ENCODE data around the gene TMEM201.
A peak's percentile ranks its signal among the peaks of the same experiment; 100 is the strongest.

The TMEM201 gene

DNA sequence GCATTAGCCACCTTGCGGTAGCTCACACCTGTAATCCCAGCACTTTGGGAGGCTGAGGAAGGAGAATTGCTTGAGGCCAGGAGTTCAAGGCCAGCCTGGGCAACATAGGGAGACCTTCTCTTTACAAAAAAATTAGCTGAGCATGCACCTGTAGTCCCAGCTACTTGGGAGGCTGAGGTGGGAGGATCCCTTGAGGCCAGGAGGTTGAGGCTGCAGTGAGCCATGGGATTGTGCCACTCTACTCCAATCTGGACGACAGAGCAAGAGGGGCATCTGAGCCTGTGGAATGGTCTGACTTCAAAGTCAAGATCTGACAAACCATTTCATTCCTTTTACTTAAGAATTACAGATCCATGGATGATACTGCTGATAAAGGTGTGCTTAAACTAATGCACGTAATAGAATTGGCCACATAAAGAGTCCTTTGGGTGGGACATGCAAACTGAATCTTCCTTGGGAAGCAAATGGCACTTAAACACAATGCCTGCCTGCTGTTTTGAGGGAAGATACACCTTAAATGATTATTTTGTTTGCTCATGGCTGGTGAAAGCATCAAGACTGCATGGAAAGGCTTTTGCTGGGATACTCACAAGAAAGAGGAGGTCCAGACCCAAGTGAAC lies 2.5 kb upstream of the TMEM201 start:
- DNase-seq, result no peak

DNA sequence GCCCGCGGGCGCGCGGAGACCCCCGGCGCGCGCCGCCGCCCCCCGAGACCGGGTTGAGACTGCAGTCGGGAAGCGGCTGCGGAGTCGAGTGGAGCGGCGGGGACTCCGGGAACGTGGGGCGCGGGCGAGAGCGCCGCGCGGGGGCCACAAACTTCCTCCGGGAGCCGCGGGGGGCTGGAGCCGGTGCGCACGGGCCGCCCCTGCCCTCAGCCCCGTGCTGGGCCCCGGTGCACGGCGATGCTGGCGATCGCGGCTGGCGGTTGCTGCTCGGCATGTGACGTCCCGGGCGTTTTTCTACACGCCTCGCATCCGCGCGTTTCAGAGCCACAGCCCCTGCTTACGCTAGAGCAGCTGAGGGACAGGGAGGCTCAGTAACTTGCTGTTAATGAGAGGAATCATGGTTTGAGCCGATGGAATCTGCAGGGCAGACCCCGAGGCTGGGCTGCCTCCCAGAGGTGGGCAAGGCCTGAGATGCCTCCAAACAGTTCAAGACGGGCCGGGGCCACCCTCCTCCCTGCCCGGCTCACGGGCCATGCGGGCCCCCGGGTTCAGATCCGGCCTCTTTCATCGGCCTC lies 520 bp downstream of the TMEM201 start:
- peak; percentile 56 for DNase-seq

DNA sequence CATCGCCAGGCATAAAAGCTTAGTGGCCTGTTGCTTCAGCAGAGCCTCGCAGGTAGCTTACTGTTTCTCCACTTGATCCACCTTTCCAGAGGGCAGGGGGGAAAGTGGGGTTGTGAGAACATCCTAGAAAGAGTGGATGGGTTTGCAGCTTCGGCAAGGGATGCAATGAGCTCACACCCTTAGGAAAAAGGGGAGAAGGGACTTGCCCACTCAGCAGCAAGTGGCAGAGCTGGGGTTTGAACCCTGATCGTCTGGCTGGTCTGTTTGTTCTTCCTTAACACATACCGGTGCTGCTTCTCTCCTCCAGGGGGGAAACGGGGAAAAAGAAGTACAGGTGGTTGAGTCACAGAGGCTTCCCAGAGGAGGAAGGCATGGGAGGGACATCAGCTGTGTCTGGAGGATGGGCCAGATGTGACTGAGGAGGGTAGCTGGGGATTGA lies 1.0 kb downstream of the TMEM201 start:
- no peak for DNase-seq

DNA sequence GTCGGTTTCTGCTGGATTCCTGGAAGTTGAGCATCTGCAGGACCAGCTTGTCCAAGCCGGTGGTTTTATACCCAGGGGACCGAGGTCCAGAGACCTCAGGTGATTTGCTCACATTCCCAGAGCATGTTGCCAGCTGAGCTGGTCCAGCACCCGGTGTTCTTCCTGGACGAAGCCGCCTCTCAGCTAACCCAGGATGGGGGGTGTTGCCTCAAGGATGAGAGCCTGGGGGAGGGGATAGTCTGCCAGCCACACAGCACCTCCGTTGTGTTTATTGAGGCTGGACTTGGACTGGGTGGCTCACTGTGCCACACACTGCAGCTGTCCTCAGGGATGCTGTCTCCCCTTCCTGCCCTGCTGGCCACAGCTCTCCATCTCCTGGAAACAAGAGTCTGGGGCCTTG lies 1.5 kb downstream of the TMEM201 start:
- DNase-seq, result no peak

DNA sequence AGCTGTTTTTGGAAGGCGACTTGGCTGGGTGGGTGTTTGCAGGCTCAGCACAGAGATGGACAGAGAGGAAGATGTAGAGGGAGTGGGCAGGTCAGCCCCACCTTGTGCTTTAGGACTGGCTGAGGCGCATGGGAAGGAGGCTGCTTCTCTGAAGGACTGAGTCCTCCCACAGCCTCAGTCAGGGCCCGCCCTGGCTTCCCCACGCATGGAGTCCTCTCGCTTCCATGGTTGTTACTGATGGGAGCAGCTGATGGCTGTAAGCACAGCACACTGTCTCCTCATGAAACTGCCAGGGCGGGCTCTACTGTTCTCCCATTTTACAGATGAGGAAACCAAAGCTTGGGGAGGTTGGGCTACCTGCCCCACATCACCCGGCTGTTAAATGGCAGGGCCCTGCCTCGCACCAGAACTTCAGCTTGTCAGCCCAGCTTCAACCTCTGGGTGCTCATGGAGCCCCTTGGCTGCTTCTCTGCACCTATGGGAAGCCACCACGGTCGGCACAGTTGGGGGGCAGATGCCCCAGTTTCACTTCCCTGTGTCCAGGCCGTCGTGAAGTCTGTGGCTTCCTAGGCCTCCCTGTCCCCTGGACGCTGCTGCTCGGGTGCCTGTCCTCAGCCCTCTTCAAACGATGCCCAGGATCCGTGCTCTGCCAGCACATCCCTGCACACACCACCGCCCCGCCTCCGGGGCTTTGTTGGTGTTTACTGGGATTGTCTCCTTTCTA lies 2.4 kb downstream of the TMEM201 start:
- no peak for DNase-seq

- DNase-seq, result no peak
These were observed 3.2 kb downstream of the TMEM201 start for GRCh38 chr1:9591669-9592509.

DNA sequence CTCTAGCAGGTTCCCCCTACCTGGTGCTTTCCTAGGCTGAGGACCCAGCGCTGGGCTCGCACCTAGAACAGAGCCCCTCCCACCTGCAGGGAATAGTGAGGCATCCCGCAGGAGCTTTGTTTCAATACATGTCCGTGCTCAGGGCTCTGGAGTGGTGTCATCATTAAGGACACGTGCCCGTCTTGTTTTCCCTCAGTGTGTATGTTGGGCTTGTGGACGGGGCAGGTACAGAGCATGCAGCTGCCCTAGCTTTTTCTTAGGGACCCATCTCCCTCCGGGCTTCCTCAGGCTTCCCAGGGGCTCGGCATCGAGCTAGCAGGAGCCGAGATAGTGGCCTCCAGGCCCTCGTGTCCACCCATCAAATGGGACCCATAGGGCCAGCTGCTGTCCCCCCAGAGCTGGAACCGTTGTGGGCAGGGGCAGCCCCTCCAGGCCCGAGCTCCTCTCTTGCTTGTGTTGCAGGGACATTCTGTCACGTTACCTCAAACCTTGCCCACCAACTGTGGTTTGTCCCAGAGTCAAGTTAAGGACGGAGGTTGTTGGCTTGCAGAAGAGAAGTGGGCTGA lies 3.9 kb downstream of the TMEM201 start:
- DNase-seq, result no peak

GRCh38 chr1:9593147-9593491 lies 4.4 kb downstream of the TMEM201 start:
- no peak for DNase-seq

- DNase-seq, result no peak
These were observed 5.1 kb downstream of the TMEM201 start for GRCh38 chr1:9593492-9594465.

- no peak for DNase-seq
These were observed 5.9 kb downstream of the TMEM201 start for GRCh38 chr1:9594471-9595155.

DNA sequence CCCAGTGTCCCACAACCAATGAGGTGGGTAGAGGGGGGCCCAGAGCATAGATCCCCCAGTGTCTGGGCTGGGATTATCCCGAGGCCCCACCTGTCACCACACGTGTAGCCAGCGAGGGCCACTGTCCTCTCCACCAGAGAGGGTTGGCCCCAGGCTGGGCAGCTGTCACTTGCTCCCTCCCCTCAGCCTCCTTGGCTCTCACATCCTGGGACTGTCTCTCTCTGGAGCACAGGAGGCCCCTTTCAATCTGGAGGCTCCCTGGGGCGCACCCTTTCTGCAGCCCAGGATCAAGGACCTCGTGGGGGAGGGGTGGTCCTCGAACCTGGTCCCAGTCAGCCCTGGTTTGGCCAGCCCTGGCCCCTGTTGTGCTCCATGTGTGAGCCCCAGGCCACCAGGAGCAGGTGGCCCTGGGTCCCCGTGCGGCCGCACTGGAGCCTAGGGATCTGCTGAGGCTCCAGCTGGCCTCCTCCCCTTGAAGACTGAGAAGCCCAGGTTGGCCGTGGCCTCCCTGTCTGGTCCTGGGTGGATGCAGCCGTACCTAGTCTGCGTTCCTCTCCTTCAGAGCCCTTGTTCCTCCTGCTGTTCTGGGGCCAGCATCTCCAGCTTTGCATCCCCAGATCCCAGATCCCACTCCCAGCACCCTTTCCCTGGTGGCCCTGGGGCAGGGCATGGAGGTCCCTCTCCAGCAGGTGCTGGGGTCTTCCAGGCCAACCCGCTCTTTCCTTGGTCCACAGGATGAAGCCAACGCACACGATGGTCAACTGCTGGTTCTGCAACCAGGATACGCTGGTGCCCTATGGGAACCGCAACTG lies 6.7 kb downstream of the TMEM201 start:
- DNase-seq, result no peak

GRCh38 chr1:9595968-9596340 lies 7.2 kb downstream of the TMEM201 start:
- DNase-seq, result no peak

- no peak for DNase-seq
These were observed 7.9 kb downstream of the TMEM201 start for GRCh38 chr1:9596415-9597123.

DNA sequence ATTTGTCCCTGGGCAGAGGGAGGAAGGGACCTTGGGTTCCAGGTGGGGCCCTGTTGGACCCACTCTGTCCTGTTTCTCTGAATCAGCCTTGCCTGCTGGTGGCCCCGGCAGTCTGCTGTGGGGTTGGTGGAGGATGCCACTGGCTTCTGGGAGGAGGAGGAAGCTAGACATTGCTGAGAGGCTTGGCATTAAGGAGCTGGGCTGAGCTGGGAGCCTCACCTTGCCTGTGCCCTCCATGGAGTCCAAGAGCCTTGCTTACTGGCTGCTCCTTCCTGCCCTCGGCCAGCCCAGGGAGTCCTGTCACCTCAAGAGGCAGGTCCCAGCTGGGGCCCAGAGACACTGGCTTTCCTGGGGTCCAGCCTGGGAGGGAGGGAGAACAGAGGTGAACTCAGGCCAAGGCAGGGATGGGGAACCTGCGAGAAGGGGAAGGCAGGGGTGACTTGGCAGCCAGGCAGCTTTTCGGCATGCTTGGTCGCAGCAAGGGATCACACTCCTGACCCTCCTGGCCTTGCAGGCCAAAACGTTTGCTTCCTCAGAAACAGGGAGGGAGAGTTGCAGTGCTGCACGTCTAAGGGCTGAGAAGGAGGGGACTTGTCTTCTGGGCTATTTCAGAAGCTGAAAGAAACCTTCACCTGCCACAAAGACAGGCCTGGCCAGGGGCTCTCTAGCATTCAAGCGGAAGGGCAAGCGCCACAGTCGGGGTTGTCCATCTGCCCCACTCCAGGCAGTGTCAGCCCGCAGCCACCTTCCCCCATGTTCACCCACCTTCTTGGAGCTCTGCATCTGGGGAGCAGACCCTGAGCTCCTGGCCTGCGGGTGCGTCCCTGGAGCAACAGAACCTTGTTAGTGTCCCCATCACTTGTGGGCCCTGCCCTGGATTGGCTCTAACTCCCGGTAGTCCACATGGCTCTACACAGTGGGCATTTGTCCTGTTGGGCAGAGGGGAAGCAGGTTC lies 8.9 kb downstream of the TMEM201 start:
- DNase-seq, result no peak

DNA sequence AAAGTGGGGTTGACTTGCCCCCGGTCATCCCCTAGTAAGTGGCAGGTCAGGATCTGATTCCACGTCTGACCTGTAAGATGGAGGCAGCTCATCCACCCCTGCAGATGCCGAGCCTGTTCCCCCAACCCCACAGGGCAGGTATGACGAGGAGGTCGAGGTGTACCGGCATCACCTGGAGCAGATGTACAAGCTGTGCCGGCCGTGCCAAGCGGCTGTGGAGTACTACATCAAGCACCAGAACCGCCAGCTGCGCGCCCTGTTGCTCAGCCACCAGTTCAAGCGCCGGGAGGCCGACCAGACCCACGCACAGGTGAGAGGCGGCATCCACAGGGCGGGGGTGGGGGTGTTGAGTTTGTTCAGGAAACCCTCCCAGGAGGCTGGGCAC lies 9.6 kb downstream of the TMEM201 start:
- no peak for DNase-seq

DNA sequence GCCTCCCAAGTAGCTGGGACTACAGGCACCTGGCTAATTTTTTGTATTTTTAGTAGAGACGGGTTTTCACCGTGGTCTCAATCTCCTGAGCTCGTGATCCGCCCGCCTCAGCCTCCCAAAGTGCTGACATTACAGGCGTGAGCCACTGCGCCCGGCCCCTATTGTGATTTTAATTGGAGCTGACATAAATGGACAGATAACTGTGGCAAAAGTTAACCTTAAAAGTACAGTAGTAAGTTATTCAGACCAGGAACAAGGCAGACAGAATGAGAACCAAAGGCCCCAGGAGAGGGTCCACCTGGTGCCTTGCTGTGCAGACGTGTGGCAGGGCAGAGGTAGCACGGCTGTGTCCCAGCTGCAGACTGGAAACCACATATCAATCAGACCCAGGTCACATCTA lies 11.0 kb downstream of the TMEM201 start:
- DNase-seq, result no peak

GRCh38 chr1:9600861-9601834 lies 12.4 kb downstream of the TMEM201 start:
- no peak for DNase-seq

Data from activated T-cell treated with anti-CD3 and anti-CD28 coated beads, Interleukin-2, amount 50 U/mL, for 1 hour (primary cell).